Mesendoderm (in vitro differentiated cells): Measurements from ENCODE around the gene HP1BP3. TPM values are rescaled to one million over a fixed set of nuclear protein-coding genes. Genes with fewer than 3 reads are reported as not detected.
A peak's percentile ranks its signal among the peaks of the same experiment; 100 is the strongest.

Source experiments
- DNase-seq: peaks from one replicate; pipeline ENCODE4 v3.0.0; 2013
- H2AK5ac ChIP-seq: 2 replicates; pipeline ENCODE4 v1.6.1; 2013; ENCODE audit warnings: low read length, inconsistent platforms
- H2BK120ac ChIP-seq: 2 replicates; pipeline ENCODE4 v1.6.1; 2013; ENCODE audit warnings: low read depth, mild to moderate bottlenecking, low read length, moderate library complexity, mixed read lengths
- H2BK15ac ChIP-seq: replicated peaks from 2 replicates; pipeline ENCODE4 v1.6.1; 2013; ENCODE audit warnings: low read depth, mild to moderate bottlenecking, moderate library complexity
- H2BK5ac ChIP-seq: 2 replicates; pipeline ENCODE4 v1.6.1; 2013; ENCODE audit warnings: low read length, inconsistent platforms
- H3K18ac ChIP-seq: 2 replicates; pipeline ENCODE4 v1.6.1; 2013; ENCODE audit warnings: mild to moderate bottlenecking, low read length, mixed read lengths
- H3K23ac ChIP-seq: one replicate; pipeline ENCODE4 v1.6.1; 2013; ENCODE audit warnings: low read length
- H3K27ac ChIP-seq: 2 replicates; pipeline ENCODE4 v1.5.1; 2013; ENCODE audit warnings: low read depth, mild to moderate bottlenecking, inconsistent platforms, low read length, moderate library complexity
- H3K27me3 ChIP-seq: 2 replicates; pipeline ENCODE4 v1.6.1; 2013; ENCODE audit warnings: low read length, control low read depth, mild to moderate bottlenecking, inconsistent platforms; ENCODE audit not compliant: insufficient read depth, poor library complexity
- H3K36me3 ChIP-seq: 2 replicates; pipeline ENCODE4 v1.6.1; 2013; ENCODE audit warnings: low read length, inconsistent platforms; ENCODE audit not compliant: control insufficient read depth, insufficient read depth
- H3K4ac ChIP-seq: one replicate; pipeline ENCODE4 v1.6.1; 2013; ENCODE audit warnings: low read depth, mild to moderate bottlenecking, low read length, moderate library complexity
- H3K4me1 ChIP-seq: 2 replicates; pipeline ENCODE4 v1.6.1; 2013; ENCODE audit warnings: low read depth, low read length, inconsistent platforms; ENCODE audit not compliant: control insufficient read depth
- H3K4me2 ChIP-seq: 2 replicates; pipeline ENCODE4 v1.6.1; 2013; ENCODE audit warnings: low read length
- H3K4me3 ChIP-seq: 2 replicates; pipeline ENCODE4 v1.5.1; 2013; ENCODE audit warnings: mild to moderate bottlenecking, low read length
- H3K56ac ChIP-seq: one replicate; pipeline ENCODE4 v1.6.1; 2013; ENCODE audit warnings: low read length
- H3K79me1 ChIP-seq: 2 replicates; pipeline ENCODE4 v1.6.1; 2013; ENCODE audit warnings: low read length, inconsistent platforms
- H3K79me2 ChIP-seq: 2 replicates; pipeline ENCODE4 v1.6.1; 2013; ENCODE audit warnings: mild to moderate bottlenecking, low read length; ENCODE audit not compliant: control insufficient read depth, insufficient read depth
- H3K9ac ChIP-seq: 2 replicates; pipeline ENCODE4 v1.6.1; 2013; ENCODE audit warnings: low read length, inconsistent platforms
- H4K5ac ChIP-seq: one replicate; pipeline ENCODE4 v1.6.1; 2013; ENCODE audit warnings: low read length
- H4K8ac ChIP-seq: one replicate; pipeline ENCODE4 v1.6.1; 2013; ENCODE audit warnings: low read depth, mild to moderate bottlenecking, control low read depth, low read length, moderate library complexity
- WGBS: extraction: QIAGEN DNeasy Blood & Tissue Kit; methylation state at CpG from one replicate; pipeline ENCODE4 v1.1.7; 2013; ENCODE audit warnings: low lambda C conversion rate, missing lambda C conversion rate; ENCODE audit not compliant: insufficient coverage; ENCODE audit errors: extremely low coverage; 5-methylcytosine and 5-hydroxymethylcytosine counted together
- polyA plus RNA-seq, 2 experiments: library from polyadenylated mRNA; stranded (reverse); fragments of 200-250 nt; gene quantifications; one replicate each; pipeline ENCODE4 v1.2.3, GENCODE V29; 2013

Gene HP1BP3, protein sequence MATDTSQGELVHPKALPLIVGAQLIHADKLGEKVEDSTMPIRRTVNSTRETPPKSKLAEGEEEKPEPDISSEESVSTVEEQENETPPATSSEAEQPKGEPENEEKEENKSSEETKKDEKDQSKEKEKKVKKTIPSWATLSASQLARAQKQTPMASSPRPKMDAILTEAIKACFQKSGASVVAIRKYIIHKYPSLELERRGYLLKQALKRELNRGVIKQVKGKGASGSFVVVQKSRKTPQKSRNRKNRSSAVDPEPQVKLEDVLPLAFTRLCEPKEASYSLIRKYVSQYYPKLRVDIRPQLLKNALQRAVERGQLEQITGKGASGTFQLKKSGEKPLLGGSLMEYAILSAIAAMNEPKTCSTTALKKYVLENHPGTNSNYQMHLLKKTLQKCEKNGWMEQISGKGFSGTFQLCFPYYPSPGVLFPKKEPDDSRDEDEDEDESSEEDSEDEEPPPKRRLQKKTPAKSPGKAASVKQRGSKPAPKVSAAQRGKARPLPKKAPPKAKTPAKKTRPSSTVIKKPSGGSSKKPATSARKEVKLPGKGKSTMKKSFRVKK
- polyA plus RNA-seq (2013, experiment 1 of 2): 68.7 TPM
- polyA plus RNA-seq (2013, experiment 2 of 2): 69.9 TPM

DNA sequence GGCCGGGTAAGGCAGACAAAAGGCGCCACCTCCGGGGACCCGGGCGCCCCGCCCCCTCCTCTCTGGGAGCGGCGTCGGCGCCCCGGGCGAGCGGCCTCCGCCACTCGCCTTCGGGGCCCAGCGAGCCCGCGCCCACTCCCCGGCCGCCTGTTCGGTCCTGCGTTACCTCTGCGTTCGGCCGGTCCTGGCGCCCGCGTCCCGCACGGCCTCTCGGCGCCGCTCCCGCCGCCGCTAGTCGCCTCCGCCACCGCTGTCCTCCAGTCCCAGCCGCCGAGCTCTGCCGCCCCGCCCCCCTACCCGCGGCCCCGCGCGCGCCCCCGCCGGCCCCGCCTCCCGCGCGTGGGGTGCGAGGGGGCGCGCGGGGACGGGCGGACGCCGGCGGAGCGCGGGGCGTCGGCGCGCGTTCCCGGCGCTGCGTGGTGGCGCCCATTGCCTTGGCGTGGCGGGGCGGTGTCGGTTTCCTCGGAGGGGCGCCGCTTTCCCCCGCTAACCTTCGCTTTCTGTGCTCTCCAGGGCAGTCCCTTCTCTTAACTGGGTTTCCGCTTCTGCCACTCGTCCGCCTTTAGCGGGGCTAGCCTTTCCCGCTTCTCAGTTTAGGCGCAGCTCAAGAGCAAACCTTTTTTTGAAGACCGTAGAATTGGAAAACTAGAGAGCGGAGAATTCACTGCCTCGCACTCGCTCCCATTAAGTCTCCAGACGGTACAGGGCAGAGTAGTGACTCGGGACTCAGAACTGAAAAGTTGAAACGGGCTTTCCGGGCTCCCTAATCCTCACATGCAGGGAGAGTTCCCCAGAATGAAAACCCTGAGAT, at the start of gene HP1BP3:
HP1BP3 (minus strand) TSS at position 279 of the 811 bp plus-strand sequence. CDS start 6,867 bp downstream, outside the sequence.
- H3K18ac ChIP-seq: peak within 1 kb of the TSS; percentile 99

DNA sequence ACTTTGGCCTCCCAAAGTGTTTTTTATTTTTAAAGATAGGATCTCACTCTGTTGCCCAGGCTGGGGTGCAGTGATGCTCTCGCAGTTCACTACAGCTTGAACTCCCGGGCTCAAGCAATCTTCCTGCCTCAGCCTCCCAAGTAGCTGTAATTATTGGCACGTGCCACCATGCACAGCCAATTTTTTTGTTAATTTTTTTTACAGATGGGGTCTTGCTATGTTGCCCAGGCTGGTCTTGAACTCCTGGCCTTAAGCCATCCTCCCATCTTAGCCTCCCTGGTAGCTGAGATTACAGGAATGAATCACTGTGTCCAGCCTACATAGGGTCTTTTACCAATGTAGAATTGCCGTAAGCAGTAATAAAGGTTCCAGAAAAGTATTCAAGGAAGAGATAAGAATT, 49.1 kb upstream of the HP1BP3 start:
- no peak overlapping the region for H3K27ac ChIP-seq
- no peak overlapping the region for H2AK5ac ChIP-seq
- no peaks in the 10 kb centered on the region for H3K4me1 ChIP-seq
- DNase-seq: no peak
- no CpG with 5 or more reads among the region's 4 CpGs for WGBS
- no peaks in the 10 kb centered on the region for H3K36me3 ChIP-seq
- no peak overlapping the region for H3K4me3 ChIP-seq
- no peak overlapping the region for H4K5ac ChIP-seq
- H3K27me3 ChIP-seq: no peaks in the 10 kb centered on the region
- no peak overlapping the region for H3K4me2 ChIP-seq
- H3K56ac ChIP-seq: no peak overlapping the region
- no peak overlapping the region for H3K4ac ChIP-seq
- no peak overlapping the region for H3K9ac ChIP-seq
- H2BK120ac ChIP-seq: no peak overlapping the region
- H3K23ac ChIP-seq: no peak overlapping the region
- no peak overlapping the region for H4K8ac ChIP-seq
- no peaks in the 10 kb centered on the region for H3K79me1 ChIP-seq
- H2BK5ac ChIP-seq: no peak overlapping the region
- no peaks in the 10 kb centered on the region for H3K79me2 ChIP-seq
- H3K18ac ChIP-seq: no peak overlapping the region
- no peak overlapping the region for H2BK15ac ChIP-seq

More for the DNA sequence above, at the start of gene HP1BP3:
- Histone ChIP-seq H3K4me2 (peak within 1 kb of the TSS; percentile 83), H3K36me3 (no peaks in the 10 kb centered on the region), H2AK5ac (peak within 1 kb of the TSS; percentile 74), H2BK120ac (peak within 1 kb of the TSS; percentile 92), H3K27ac (peak within 1 kb of the TSS; percentile 100), H3K79me1 (peaks cover 4% of the 10 kb centered on the region), H3K56ac (peak within 1 kb of the TSS; percentile 100), H4K5ac (peak within 1 kb of the TSS; percentile 92), H3K9ac (peak within 1 kb of the TSS; percentile 100), H2BK15ac (no peak within 1 kb of the TSS), H3K23ac (peak within 1 kb of the TSS; percentile 80), H2BK5ac (peak within 1 kb of the TSS; percentile 92), H3K4me3 (peak within 1 kb of the TSS; percentile 100), H3K79me2 (peaks cover 38% of the 10 kb centered on the region), H4K8ac (peak within 1 kb of the TSS; percentile 67), H3K4ac (peak within 1 kb of the TSS; percentile 97), H3K27me3 (no peaks in the 10 kb centered on the region), H3K4me1 (peaks cover 2% of the 10 kb centered on the region)
- WGBS: no CpG with 5 or more reads among the region's 99 CpGs
- DNase-seq: peak; percentile 84

DNA sequence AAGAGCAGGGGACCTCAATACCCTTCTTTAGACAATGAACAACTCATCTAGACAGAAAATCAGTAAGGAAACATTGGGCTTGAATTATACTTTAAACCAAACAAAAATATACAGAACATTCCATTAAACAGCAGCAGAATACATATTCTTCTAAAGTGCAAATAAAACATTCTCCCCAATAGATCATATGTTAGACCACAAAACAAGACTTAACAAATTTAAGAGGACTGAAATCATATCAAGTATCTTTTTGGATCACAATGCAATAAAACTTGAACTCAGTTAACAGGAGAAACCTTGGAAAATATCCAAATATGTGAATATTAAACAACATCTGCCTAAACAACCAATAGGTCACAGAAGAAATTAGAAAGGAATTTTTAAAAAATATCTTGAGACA, 47.7 kb upstream of the HP1BP3 start:
- Histone ChIP-seq H4K8ac (no peak overlapping the region), H2AK5ac (no peak overlapping the region), H3K4me1 (no peaks in the 10 kb centered on the region), H3K4me2 (no peak overlapping the region), H3K18ac (no peak overlapping the region), H3K23ac (no peak overlapping the region), H3K27me3 (no peaks in the 10 kb centered on the region), H3K79me1 (no peaks in the 10 kb centered on the region), H3K9ac (no peak overlapping the region), H3K4me3 (no peak overlapping the region), H2BK15ac (no peak overlapping the region), H3K4ac (no peak overlapping the region), H4K5ac (no peak overlapping the region), H3K27ac (no peak overlapping the region), H3K79me2 (no peaks in the 10 kb centered on the region), H2BK120ac (no peak overlapping the region), H2BK5ac (no peak overlapping the region), H3K56ac (no peak overlapping the region), H3K36me3 (no peaks in the 10 kb centered on the region)
- no peak for DNase-seq

DNA sequence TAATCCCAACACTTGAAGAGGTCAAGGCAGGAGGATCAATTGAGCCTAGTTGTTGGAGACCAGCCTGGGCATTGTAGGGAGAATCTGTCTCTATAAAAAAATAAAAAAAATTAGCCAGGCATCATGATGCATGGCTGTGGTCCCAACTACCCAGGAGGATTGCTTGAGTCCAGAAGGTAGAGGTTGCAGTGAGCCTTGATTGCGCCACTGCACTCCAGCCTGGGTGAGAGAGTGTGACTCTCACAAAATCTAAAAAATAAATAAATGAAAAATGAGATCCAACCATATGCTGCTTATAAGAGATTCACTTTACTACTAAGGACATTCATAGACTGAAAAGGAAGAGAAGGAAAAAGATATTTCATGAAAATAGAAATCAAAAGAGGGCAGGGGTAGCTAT, 47.1 kb upstream of the HP1BP3 start:
- H3K4me1 ChIP-seq: no peaks in the 10 kb centered on the region
- H2BK5ac ChIP-seq: no peak overlapping the region
- no peak for DNase-seq
- no peak overlapping the region for H3K56ac ChIP-seq
- no peak overlapping the region for H4K5ac ChIP-seq
- no peak overlapping the region for H2BK15ac ChIP-seq
- WGBS: no CpG with 5 or more reads among the region's 1 CpG
- H3K4ac ChIP-seq: no peak overlapping the region
- no peaks in the 10 kb centered on the region for H3K79me1 ChIP-seq
- H2BK120ac ChIP-seq: no peak overlapping the region
- no peaks in the 10 kb centered on the region for H3K79me2 ChIP-seq
- H4K8ac ChIP-seq: no peak overlapping the region
- no peaks in the 10 kb centered on the region for H3K36me3 ChIP-seq
- H3K4me3 ChIP-seq: no peak overlapping the region
- no peak overlapping the region for H3K23ac ChIP-seq
- no peaks in the 10 kb centered on the region for H3K27me3 ChIP-seq
- no peak overlapping the region for H3K18ac ChIP-seq
- H3K9ac ChIP-seq: no peak overlapping the region
- no peak overlapping the region for H3K27ac ChIP-seq
- no peak overlapping the region for H3K4me2 ChIP-seq
- H2AK5ac ChIP-seq: no peak overlapping the region

DNA sequence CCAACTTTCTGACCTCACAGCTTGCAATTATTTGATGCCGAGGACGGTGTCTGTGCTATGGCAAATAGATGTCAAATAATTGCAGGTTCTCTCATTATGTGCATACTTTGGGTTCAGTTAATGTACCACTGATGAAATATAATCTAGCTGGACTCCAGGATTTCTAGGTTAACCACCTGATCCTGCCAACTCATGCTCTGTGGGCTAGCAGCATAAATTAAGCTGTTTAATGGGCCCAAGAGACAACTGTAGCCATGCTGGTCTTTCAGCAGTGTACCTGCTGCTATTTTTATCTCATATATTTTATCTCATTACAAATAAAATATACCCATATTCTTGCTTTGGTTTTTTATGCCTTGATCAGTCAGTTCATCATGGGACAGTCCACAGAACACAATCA, 43.3 kb upstream of the HP1BP3 start:
- Histone ChIP-seq H4K5ac (no peak overlapping the region), H3K36me3 (peaks cover 1% of the 10 kb centered on the region), H2AK5ac (no peak overlapping the region), H3K9ac (no peak overlapping the region), H3K4me2 (no peak overlapping the region), H2BK120ac (no peak overlapping the region), H4K8ac (no peak overlapping the region), H3K27ac (no peak overlapping the region), H3K79me1 (no peaks in the 10 kb centered on the region), H2BK5ac (no peak overlapping the region), H3K4me1 (peaks cover 2% of the 10 kb centered on the region), H3K79me2 (no peaks in the 10 kb centered on the region), H3K4ac (no peak overlapping the region), H2BK15ac (no peak overlapping the region), H3K56ac (no peak overlapping the region), H3K4me3 (no peak overlapping the region), H3K27me3 (no peaks in the 10 kb centered on the region), H3K18ac (no peak overlapping the region), H3K23ac (no peak overlapping the region)
- no CpG with 5 or more reads among the region's 2 CpGs for WGBS
- DNase-seq: no peak
